Effector memory CD4-positive, alpha-beta T cell (primary cell): ENCODE measurements around the gene R3HDM2.
"Not testable (repeated sequence)": the region's sequence is repeated elsewhere in the genome, so short reads cannot be mapped to it uniquely, and the experiment has no call there.

Experiments used
- DNase-seq, 3 donors: peaks; one replicate each; pipeline ENCODE4 v3.0.0-alpha.2; 2020
- H3K27ac ChIP-seq: 2 replicates; pipeline ENCODE4 v1.7.0; 2013; ENCODE audit warnings: mild to moderate bottlenecking, low read length, moderate library complexity; ENCODE audit not compliant: insufficient read depth, poor library complexity, severe bottlenecking
- H3K27me3 ChIP-seq: replicated peaks from 2 replicates; pipeline ENCODE4 v1.7.0; 2013; ENCODE audit warnings: mild to moderate bottlenecking, low read length; ENCODE audit not compliant: insufficient read depth, control insufficient read depth, poor library complexity, severe bottlenecking
- H3K36me3 ChIP-seq: 2 replicates; pipeline ENCODE4 v1.7.0; 2013; ENCODE audit warnings: mild to moderate bottlenecking, low read length, moderate library complexity; ENCODE audit not compliant: control insufficient read depth, insufficient read depth
- H3K4me1 ChIP-seq: 2 replicates; pipeline ENCODE4 v1.7.0; 2013; ENCODE audit warnings: low read length, mild to moderate bottlenecking; ENCODE audit not compliant: control insufficient read depth, insufficient read depth, poor library complexity, severe bottlenecking
- H3K4me3 ChIP-seq: 2 replicates; pipeline ENCODE4 v1.7.0; 2013; ENCODE audit warnings: low read length, low read depth, mild to moderate bottlenecking; ENCODE audit not compliant: insufficient read depth, poor library complexity, severe bottlenecking
- H3K9me3 ChIP-seq: 2 replicates; pipeline ENCODE4 v1.7.0; 2013; ENCODE audit warnings: mild to moderate bottlenecking, low read length, moderate library complexity; ENCODE audit not compliant: control insufficient read depth

R3HDM2 gene

GRCh38 chr12:57367121-57367520, 63.7 kb downstream of the R3HDM2 start:
- no peak overlapping the region for H3K4me3 ChIP-seq
- DNase-seq = no peak
- no peaks in the 10 kb centered on the region for H3K4me1 ChIP-seq

DNA sequence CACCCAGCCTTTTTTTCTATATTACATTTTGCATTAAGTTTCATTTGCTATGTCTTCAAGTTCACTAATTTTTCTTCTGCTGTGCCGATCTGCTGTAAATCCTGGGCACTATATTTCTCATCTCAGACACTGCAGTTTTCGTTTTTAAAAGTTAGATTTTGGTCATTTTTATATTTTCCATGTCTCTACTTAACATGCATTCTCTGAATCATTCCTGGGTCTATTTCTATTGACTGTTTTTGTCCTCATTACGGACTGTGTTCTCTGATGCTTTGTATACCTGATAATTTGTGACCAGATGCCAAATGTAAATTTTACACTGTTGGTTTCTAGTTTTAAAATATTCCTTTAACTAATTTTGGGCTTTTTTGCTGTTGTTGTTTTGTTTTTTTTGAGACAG, 64.5 kb downstream of the R3HDM2 start:
- H3K27me3 ChIP-seq = no peaks in the 10 kb centered on the region
- no peaks in the 10 kb centered on the region for H3K36me3 ChIP-seq
- DNase-seq = no peak
- no peak overlapping the region for H3K4me3 ChIP-seq
- H3K4me1 ChIP-seq = no peaks in the 10 kb centered on the region
- H3K9me3 ChIP-seq = no peaks in the 10 kb centered on the region
- H3K27ac ChIP-seq = no peak overlapping the region

More at GRCh38 chr12:57367121-57367520, 63.7 kb downstream of the R3HDM2 start:
- no peaks in the 10 kb centered on the region for H3K9me3 ChIP-seq
- no peaks in the 10 kb centered on the region for H3K27me3 ChIP-seq
- H3K27ac ChIP-seq = no peak overlapping the region
- no peaks in the 10 kb centered on the region for H3K36me3 ChIP-seq

DNA sequence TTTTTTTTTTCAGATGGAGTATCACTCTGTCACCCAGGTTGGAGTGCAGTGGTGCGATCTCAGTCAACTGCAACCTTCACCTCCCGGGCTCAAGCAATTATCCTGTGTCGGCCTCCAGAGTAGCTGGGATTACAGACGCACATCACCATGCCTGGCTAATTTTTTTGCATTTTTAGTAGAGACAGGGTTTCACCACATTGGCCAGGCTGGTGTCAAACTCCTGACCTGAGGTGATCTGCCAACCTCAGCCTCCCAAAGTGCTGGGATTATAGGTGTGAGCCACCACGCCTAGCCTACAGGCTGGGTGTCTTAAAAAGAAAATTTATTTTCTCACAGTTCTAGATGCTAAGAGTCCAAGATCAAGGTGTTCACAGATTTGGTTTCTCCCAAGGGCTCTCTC, 66.7 kb downstream of the R3HDM2 start:
- not testable (repeated sequence) for H3K27ac ChIP-seq, H3K36me3 ChIP-seq, H3K4me3 ChIP-seq, DNase-seq, H3K9me3 ChIP-seq, H3K4me1 ChIP-seq, H3K27me3 ChIP-seq

- no peak overlapping the region for H3K4me3 ChIP-seq
- DNase-seq = no peak
- H3K27ac ChIP-seq = no peak overlapping the region
- no peaks in the 10 kb centered on the region for H3K27me3 ChIP-seq
- H3K36me3 ChIP-seq = no peaks in the 10 kb centered on the region
- no peaks in the 10 kb centered on the region for H3K4me1 ChIP-seq
- no peaks in the 10 kb centered on the region for H3K9me3 ChIP-seq
Measured at GRCh38 chr12:57360468-57360867, 70.4 kb downstream of the R3HDM2 start.

GRCh38 chr12:57358646-57359045, 72.2 kb downstream of the R3HDM2 start:
- Histone ChIP-seq H3K36me3 (no peaks in the 10 kb centered on the region), H3K27ac (no peak overlapping the region), H3K27me3 (no peaks in the 10 kb centered on the region), H3K4me3 (no peak overlapping the region), H3K9me3 (no peaks in the 10 kb centered on the region), H3K4me1 (no peaks in the 10 kb centered on the region)
- DNase-seq = no peak

GRCh38 chr12:57355734-57356133, 75.1 kb downstream of the R3HDM2 start:
- no peaks in the 10 kb centered on the region for H3K9me3 ChIP-seq
- DNase-seq = no peak
- H3K27ac ChIP-seq = no peak overlapping the region
- H3K36me3 ChIP-seq = no peaks in the 10 kb centered on the region
- no peaks in the 10 kb centered on the region for H3K4me1 ChIP-seq
- H3K27me3 ChIP-seq = no peaks in the 10 kb centered on the region
- no peak overlapping the region for H3K4me3 ChIP-seq

DNA sequence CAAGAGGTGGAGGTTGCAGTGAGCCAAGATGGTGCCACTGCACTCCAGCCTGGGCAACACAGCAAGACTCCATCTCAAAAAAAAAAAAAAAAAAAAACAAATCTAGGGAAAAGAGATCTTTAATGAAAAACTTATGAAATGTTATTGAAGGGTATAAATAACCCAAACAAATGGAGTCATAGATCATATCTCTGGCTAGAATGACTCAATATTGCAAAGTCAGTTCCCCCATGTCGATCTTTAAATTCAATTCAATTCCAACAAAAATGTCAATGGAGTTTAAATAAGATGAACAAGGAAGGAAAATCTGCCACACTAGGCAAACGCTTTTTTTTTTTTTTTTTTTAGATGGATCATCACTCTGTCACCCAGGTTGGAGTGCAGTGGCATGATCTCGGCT, 78.7 kb downstream of the R3HDM2 start:
- DNase-seq = no peak
- Histone ChIP-seq H3K27me3 (no peaks in the 10 kb centered on the region), H3K4me1 (no peaks in the 10 kb centered on the region), H3K9me3 (no peaks in the 10 kb centered on the region), H3K27ac (no peak overlapping the region), H3K4me3 (no peak overlapping the region), H3K36me3 (peaks cover 2% of the 10 kb centered on the region)

- no peaks in the 10 kb centered on the region for H3K9me3 ChIP-seq
- H3K27me3 ChIP-seq = no peaks in the 10 kb centered on the region
- no peaks in the 10 kb centered on the region for H3K4me1 ChIP-seq
- no peak for DNase-seq
- no peak overlapping the region for H3K27ac ChIP-seq
- H3K4me3 ChIP-seq = no peak overlapping the region
- H3K36me3 ChIP-seq = peaks cover 5% of the 10 kb centered on the region
Measured at GRCh38 chr12:57347284-57347683, 83.6 kb downstream of the R3HDM2 start.

DNA sequence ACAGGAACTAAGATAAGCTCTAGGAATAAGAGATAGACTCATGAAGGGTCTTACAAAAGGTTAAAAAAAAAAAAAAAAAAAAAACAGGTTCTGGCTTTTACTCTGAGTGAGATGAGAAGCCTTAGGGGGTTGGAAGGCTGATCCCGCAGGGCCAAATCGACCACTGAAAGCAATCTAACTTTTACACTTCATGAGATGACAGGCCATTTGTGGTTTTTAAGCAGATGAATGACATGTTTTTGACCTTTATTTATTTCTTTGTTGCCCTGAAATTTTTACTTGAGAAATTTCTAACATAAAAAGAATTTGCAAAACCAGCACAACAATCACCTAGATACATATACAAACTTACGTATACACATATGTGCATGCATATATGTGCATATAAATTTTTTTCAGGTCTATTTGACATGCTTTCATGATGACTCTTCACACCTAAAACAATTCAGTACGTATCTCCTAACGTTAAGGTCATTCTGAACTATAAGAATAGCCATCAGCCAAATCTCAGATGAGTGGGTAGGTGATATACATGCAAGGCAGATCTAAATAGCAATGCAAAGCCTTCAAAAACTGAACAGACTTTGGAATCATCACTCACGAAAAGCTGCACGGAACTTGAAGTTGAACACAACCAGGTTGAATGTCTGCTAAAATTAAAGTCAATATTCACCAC, 87.0 kb downstream of the R3HDM2 start:
- Histone ChIP-seq H3K4me1 (no peaks in the 10 kb centered on the region), H3K4me3 (no peak overlapping the region), H3K9me3 (no peaks in the 10 kb centered on the region), H3K36me3 (peaks cover 5% of the 10 kb centered on the region), H3K27ac (no peak overlapping the region), H3K27me3 (no peaks in the 10 kb centered on the region)
- no peak for DNase-seq

GRCh38 chr12:57342207-57342691, 88.6 kb downstream of the R3HDM2 start:
- H3K4me3 ChIP-seq = no peak overlapping the region
- H3K27ac ChIP-seq = no peak overlapping the region
- no peaks in the 10 kb centered on the region for H3K27me3 ChIP-seq
- H3K36me3 ChIP-seq = peaks cover 4% of the 10 kb centered on the region
- H3K9me3 ChIP-seq = no peaks in the 10 kb centered on the region
- DNase-seq = no peak
- H3K4me1 ChIP-seq = no peaks in the 10 kb centered on the region
